SU-DHL-6 (cell line): ENCODE measurements around the gene TCF21.

Experiments used
- H2AFZ ChIP-seq: fragments of 200-600 bp; sonication (generic); 2 replicates; pipeline ENCODE4 v1.6.1; 2014; ENCODE audit warnings: low read depth, mild to moderate bottlenecking, moderate library complexity, mixed read lengths, antibody characterized with exemption, low read length; ENCODE audit not compliant: severe bottlenecking
- H3F3A ChIP-seq: fragments of 200-600 bp; shearing (Covaris generic); 2 replicates; pipeline ENCODE4 v1.6.0; 2016; ENCODE audit warnings: antibody characterized with exemption, mild to moderate bottlenecking; ENCODE audit not compliant: insufficient read depth
- H3K27ac ChIP-seq: fragments of 200-600 bp; sonication (generic); 2 replicates; pipeline ENCODE4 v1.5.1; 2016; ENCODE audit warnings: low read depth, mild to moderate bottlenecking, low read length, moderate library complexity, mixed read lengths
- H3K27me3 ChIP-seq: fragments of 200-600 bp; sonication (generic), shearing (Covaris generic); 2 replicates; pipeline ENCODE4 v1.6.0; 2014; ENCODE audit warnings: mild to moderate bottlenecking, low read length
- H3K36me3 ChIP-seq: fragments of 200-600 bp; sonication (generic); 2 replicates; pipeline ENCODE4 v1.6.1; 2014; ENCODE audit warnings: mild to moderate bottlenecking, low read length, mixed read lengths
- H3K4me2 ChIP-seq: fragments of 300-600, 200-600 bp; shearing (Covaris generic), sonication (generic); 2 replicates; pipeline ENCODE4 v1.6.0; 2014; ENCODE audit warnings: low read length, low read depth, mild to moderate bottlenecking; ENCODE audit not compliant: poor library complexity, severe bottlenecking
- H3K4me3 ChIP-seq: fragments of 200-600 bp; sonication (generic); 2 replicates; pipeline ENCODE4 v1.5.1; 2014; ENCODE audit warnings: antibody characterized with exemption, low read length, mild to moderate bottlenecking, mixed read lengths; ENCODE audit not compliant: insufficient read depth, poor library complexity, severe bottlenecking
- H3K79me2 ChIP-seq: fragments of 200-600 bp; sonication (generic); 2 replicates; pipeline ENCODE4 v1.6.1; 2014; ENCODE audit warnings: mild to moderate bottlenecking, low read length, moderate library complexity; ENCODE audit not compliant: insufficient read depth
- H3K9ac ChIP-seq: fragments of 200-600 bp; sonication (generic); 2 replicates; pipeline ENCODE4 v1.7.0; 2014; ENCODE audit warnings: mild to moderate bottlenecking, low read length
- H3K9me2 ChIP-seq: fragments of 200-600 bp; sonication (generic); replicated peaks from 2 replicates; pipeline ENCODE4 v1.6.1; 2014; ENCODE audit warnings: low read length; ENCODE audit not compliant: insufficient read depth
- H3K9me3 ChIP-seq: fragments of 200-600 bp; sonication (generic); 2 replicates; pipeline ENCODE4 v1.6.1; 2014; ENCODE audit warnings: low read length, mixed read lengths; ENCODE audit not compliant: insufficient read depth
- H4K20me1 ChIP-seq: fragments of 200-600 bp; sonication (generic); 2 replicates; pipeline ENCODE4 v1.6.1; 2014; ENCODE audit warnings: low read depth, mild to moderate bottlenecking, antibody characterized with exemption, low read length, moderate library complexity, mixed read lengths
- CTCF ChIP-seq: fragments of 200-600 bp; sonication (generic); IDR thresholded peaks from one replicate; pipeline ENCODE4 v1.5.1; 2017; ENCODE audit warnings: antibody characterized with exemption, mild to moderate bottlenecking, low read length, moderate library complexity; ENCODE audit not compliant: insufficient read depth, poor library complexity, severe bottlenecking
- EZH2phosphoT487 ChIP-seq: fragments of 200-600 bp; sonication (generic), shearing (Covaris generic); conservative IDR thresholded peaks from 2 replicates; pipeline ENCODE4 v1.6.1; 2018; ENCODE audit warnings: mild to moderate bottlenecking, antibody characterized with exemption, low read length, moderate library complexity, mixed read lengths

The TCF21 gene

GRCh38 chr6:133887156-133887879 lies 1.6 kb upstream of the TCF21 start:
- no peak overlapping the region for H3K4me2 ChIP-seq
- no peak overlapping the region for H3K4me3 ChIP-seq
- H3K27ac ChIP-seq, result no peak overlapping the region
- no peak for TF ChIP-seq EZH2phosphoT487
- no peak for TF ChIP-seq CTCF
- no peaks in the 10 kb centered on the region for H4K20me1 ChIP-seq
- H3F3A ChIP-seq, result no peaks in the 10 kb centered on the region
- no peaks in the 10 kb centered on the region for H3K27me3 ChIP-seq
- H3K9me3 ChIP-seq, result no peaks in the 10 kb centered on the region
- H2AFZ ChIP-seq, result no peak overlapping the region
- H3K36me3 ChIP-seq, result no peaks in the 10 kb centered on the region
- no peaks in the 10 kb centered on the region for H3K79me2 ChIP-seq
- H3K9me2 ChIP-seq, result no peaks in the 10 kb centered on the region
- H3K9ac ChIP-seq, result no peak overlapping the region

- Histone ChIP-seq H4K20me1 (no peaks in the 10 kb centered on the region), H3K9me2 (no peaks in the 10 kb centered on the region), H3K79me2 (no peaks in the 10 kb centered on the region), H3K4me2 (no peak overlapping the region), H3K9me3 (no peaks in the 10 kb centered on the region), H3K27ac (no peak overlapping the region), H3K36me3 (no peaks in the 10 kb centered on the region), H3F3A (no peaks in the 10 kb centered on the region), H3K27me3 (no peaks in the 10 kb centered on the region), H2AFZ (no peak overlapping the region), H3K4me3 (no peak overlapping the region), H3K9ac (no peak overlapping the region)
- TF ChIP-seq CTCF (no peak), EZH2phosphoT487 (no peak)
Observed at GRCh38 chr6:133887880-133888230, 1.1 kb upstream of the TCF21 start.

- no peak overlapping the region for H2AFZ ChIP-seq
- H3K9me3 ChIP-seq, result no peaks in the 10 kb centered on the region
- H3K27me3 ChIP-seq, result no peaks in the 10 kb centered on the region
- no peaks in the 10 kb centered on the region for H4K20me1 ChIP-seq
- H3K4me3 ChIP-seq, result no peak overlapping the region
- H3F3A ChIP-seq, result no peaks in the 10 kb centered on the region
- H3K27ac ChIP-seq, result no peak overlapping the region
- TF ChIP-seq EZH2phosphoT487 (no peak), CTCF (no peak)
- H3K9ac ChIP-seq, result no peak overlapping the region
- H3K4me2 ChIP-seq, result no peak overlapping the region
- no peaks in the 10 kb centered on the region for H3K79me2 ChIP-seq
- H3K36me3 ChIP-seq, result no peaks in the 10 kb centered on the region
- H3K9me2 ChIP-seq, result no peaks in the 10 kb centered on the region
Observed at GRCh38 chr6:133889557-133890403, 867 bp downstream of the TCF21 start.
